ENCODE results near the gene PELO.

PELO gene

GRCh38 chr5:52824827-52825226, 37.1 kb downstream of the PELO start:
- TF ChIP-seq, protein P1, sequence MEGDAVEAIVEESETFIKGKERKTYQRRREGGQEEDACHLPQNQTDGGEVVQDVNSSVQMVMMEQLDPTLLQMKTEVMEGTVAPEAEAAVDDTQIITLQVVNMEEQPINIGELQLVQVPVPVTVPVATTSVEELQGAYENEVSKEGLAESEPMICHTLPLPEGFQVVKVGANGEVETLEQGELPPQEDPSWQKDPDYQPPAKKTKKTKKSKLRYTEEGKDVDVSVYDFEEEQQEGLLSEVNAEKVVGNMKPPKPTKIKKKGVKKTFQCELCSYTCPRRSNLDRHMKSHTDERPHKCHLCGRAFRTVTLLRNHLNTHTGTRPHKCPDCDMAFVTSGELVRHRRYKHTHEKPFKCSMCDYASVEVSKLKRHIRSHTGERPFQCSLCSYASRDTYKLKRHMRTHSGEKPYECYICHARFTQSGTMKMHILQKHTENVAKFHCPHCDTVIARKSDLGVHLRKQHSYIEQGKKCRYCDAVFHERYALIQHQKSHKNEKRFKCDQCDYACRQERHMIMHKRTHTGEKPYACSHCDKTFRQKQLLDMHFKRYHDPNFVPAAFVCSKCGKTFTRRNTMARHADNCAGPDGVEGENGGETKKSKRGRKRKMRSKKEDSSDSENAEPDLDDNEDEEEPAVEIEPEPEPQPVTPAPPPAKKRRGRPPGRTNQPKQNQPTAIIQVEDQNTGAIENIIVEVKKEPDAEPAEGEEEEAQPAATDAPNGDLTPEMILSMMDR (IDR thresholded peaks at IDR 0.05): no peak
- H3K27ac ChIP-seq: no peak overlapping the region
- no peak overlapping the region for H3K4me3 ChIP-seq
- DNase-seq (ENCODE audit: low spot score): no peak

- TF ChIP-seq, protein P1 (IDR thresholded peaks at IDR 0.05): no peak
- DNase-seq (ENCODE audit: low spot score): no peak
- Histone ChIP-seq H3K4me3 (no peak overlapping the region), H3K27ac (no peak overlapping the region)
Observed at GRCh38 chr5:52825826-52826225, 38.1 kb downstream of the PELO start.

DNA sequence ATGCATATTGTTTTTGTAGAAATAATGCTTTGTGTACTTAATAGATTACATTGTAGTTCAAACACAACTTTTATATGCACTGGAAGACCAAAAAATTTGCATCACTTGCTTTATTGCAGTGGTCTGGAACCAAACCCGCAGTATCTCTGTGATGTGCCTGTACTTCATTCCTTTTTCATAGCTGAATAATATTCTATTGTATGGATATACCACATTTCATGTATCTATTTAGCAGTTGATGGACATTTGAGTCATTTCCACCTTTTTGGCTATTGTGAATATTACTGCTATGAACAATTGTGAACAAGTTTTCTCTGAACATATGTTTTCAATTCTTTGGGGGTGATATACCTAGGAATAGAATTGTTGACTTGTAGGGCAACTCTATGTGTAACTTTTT, 40.1 kb downstream of the PELO start:
- DNase-seq (ENCODE audit: low spot score): no peak
- no peak overlapping the region for H3K27ac ChIP-seq
- TF ChIP-seq, protein P1 (IDR thresholded peaks at IDR 0.05): no peak
- H3K4me3 ChIP-seq: no peak overlapping the region

DNA sequence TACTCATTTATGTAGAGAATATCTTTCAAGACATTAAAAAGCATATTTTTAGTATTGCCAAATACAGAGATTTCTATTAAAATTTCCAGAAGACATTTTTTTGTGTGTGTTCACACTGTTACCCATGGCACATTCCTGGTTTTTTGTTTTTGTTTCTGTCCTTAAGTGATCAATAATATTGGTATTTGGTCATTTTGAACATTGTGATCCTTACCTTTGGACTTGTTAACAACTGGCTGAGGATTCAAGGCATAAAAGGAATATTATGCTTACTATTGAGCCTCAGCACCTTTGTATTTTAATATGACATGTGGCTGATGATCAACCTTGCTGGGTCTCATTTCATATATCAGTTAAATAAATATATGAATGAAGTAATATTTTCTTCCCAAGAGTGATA, 41.9 kb downstream of the PELO start:
- peak overlapping the region in 1 of 2 donors; percentile 3 for H3K27ac ChIP-seq
- H3K4me3 ChIP-seq: no peak overlapping the region
- TF ChIP-seq, protein P1 (IDR thresholded peaks at IDR 0.05): no peak
- no peak for DNase-seq (ENCODE audit: low spot score)

DNA sequence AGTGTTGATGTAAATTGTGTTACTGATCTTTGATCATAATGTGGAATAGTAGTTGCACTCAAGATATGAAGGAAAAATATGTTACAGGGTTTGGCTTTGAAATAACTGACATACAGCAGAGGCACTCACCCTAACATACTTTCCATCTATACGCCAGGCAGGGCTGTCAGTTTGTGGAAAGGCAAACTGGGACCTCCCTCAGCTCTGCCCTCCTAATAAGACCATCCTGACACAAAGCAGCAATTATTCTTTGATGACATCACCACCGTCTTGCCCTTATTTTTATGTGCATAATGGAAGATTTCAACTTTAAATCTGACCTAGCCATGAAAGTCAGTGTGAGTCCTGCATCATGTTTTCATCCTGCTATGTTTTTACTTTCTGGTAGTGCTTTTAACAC, 42.9 kb downstream of the PELO start:
- no peak for DNase-seq (ENCODE audit: low spot score)
- peak overlapping the region; percentile 13 to 52 for H3K27ac ChIP-seq
- TF ChIP-seq, protein P1 (IDR thresholded peaks at IDR 0.05): no peak
- H3K4me3 ChIP-seq: no peak overlapping the region

- H3K4me3 ChIP-seq: no peak overlapping the region
- peak overlapping the region in 1 of 2 donors; percentile 39 for H3K27ac ChIP-seq
- TF ChIP-seq, protein P1 (IDR thresholded peaks at IDR 0.05): no peak
- no peak for DNase-seq (ENCODE audit: low spot score)
Observed at GRCh38 chr5:52831786-52832511, 44.2 kb downstream of the PELO start.

GRCh38 chr5:52834320-52834719, 46.6 kb downstream of the PELO start:
- H3K27ac ChIP-seq: peak overlapping the region in 1 of 2 donors; percentile 44
- no peak for DNase-seq (ENCODE audit: low spot score)
- TF ChIP-seq, protein P1 (IDR thresholded peaks at IDR 0.05): no peak
- no peak overlapping the region for H3K4me3 ChIP-seq
